Measurements from ENCODE around the gene PTGDS. TPM values are rescaled to one million over a fixed set of nuclear protein-coding genes. Genes with fewer than 3 reads are reported as not detected.

PTGDS gene
- total and polyA plus RNA-seq, 3 experiments from 2014 or later: 0.24 to 5.5 (median 0.49) TPM

GRCh38 chr9:136991993-136992818, 14.9 kb downstream of the PTGDS start, which contains the start of gene PAXX:
Gene PAXX, plus strand, starts transcription at chr9:136992422. Its CDS starts 22 bp downstream, at chr9:136992444.
- peak within 1 kb of the TSS; percentile 84 to 95 (median 87) for H3K4me3 Mint-ChIP-seq
- H3K4me3 ChIP-seq (ENCODE audit: low read length): peak within 1 kb of the TSS; percentile 65
- peaks cover 19 to 50% (median 22%) of the 10 kb centered on the region in 3 donors for H3K4me1 Mint-ChIP-seq
- H3K4me1 ChIP-seq (ENCODE audit: insufficient read depth, low read length): peaks cover 28% of the 10 kb centered on the region
- H3K36me3 ChIP-seq (ENCODE audit: insufficient read depth, low read length): no peaks in the 10 kb centered on the region
- H3K36me3 Mint-ChIP-seq: peaks cover 0 to 17% (median 0%) of the 10 kb centered on the region in 3 donors
- CTCF ChIA-PET: interaction anchor here (0.8 to 6.7 kb wide), 12 partner anchors 10 to 245 kb away, joined by 3 to 72 read pairs (median 8); partner anchors contain the start of genes ABCA2, C8G, FBXW5 and FUT7
- DNase-seq: peak; percentile 91 to 95 (median 92)
- H3K27ac Mint-ChIP-seq: peak within 1 kb of the TSS; percentile 92 to 98 (median 96)
- H3K9me3 ChIP-seq (ENCODE audit: low read length): no peaks in the 10 kb centered on the region
- H3K27ac ChIP-seq (ENCODE audit: low read depth, low read length): peak within 1 kb of the TSS; percentile 83
- H3K27me3 ChIP-seq (ENCODE audit: insufficient read depth, low read length, poor library complexity, severe bottlenecking): no peaks in the 10 kb centered on the region
- H3K9me3 Mint-ChIP-seq: no peaks in the 10 kb centered on the region
- POLR2A ChIA-PET: interaction anchor here (0.6 to 2.6 kb wide), 13 partner anchors 9 to 95 kb away, joined by 3 to 15 read pairs (median 5); partner anchors contain the start of genes C8G, FBXW5, FUT7 and MAN1B1
- peaks cover 2 to 3% of the 10 kb centered on the region in 2 donors for H3K27me3 Mint-ChIP-seq

DNA sequence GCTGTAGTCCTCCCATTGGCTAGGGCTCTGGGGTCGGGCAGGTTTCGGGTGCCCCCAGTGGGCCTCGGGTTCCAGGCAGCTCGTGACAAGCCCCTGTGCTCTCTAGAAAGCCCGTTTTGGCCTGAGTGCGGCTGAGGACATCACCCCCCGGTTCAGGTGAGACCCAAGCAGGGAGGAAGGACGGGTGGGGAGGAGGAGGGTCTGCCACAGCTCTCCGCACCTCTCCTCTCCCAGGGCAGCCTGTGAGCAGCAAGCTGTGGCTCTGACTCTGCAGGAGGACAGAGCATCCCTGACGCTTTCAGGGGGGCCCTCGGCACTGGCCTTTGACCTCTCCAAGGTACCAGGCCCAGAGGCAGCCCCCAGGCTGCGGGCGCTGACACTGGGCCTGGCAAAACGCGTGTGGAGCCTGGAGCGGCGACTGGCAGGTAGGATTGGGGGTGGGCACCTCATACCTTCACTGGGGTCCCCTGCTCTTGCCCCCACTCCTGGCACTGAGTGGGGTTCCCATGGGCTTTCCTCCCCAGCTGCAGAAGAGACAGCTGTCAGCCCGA, 15.6 kb downstream of the PTGDS start:
- POLR2A ChIA-PET: interaction anchor here (0.8 to 2.6 kb wide), 11 partner anchors 8 to 94 kb away, joined by 3 to 15 read pairs (median 7); partner anchors contain the start of genes C8G, FBXW5, FUT7 and MAN1B1
- Histone ChIP-seq H3K27me3 (ENCODE audit: insufficient read depth, low read length, poor library complexity, severe bottlenecking) (no peaks in the 10 kb centered on the region), H3K4me3 (ENCODE audit: low read length) (peak overlapping the region; percentile 65), H3K27ac (ENCODE audit: low read depth, low read length) (peak overlapping the region; percentile 83), H3K4me1 (ENCODE audit: insufficient read depth, low read length) (peaks cover 35% of the 10 kb centered on the region), H3K36me3 (ENCODE audit: insufficient read depth, low read length) (no peaks in the 10 kb centered on the region), H3K9me3 (ENCODE audit: low read length) (no peaks in the 10 kb centered on the region)
- H3K36me3 Mint-ChIP-seq: peaks cover 0 to 17% (median 0%) of the 10 kb centered on the region in 3 donors
- no peaks in the 10 kb centered on the region for H3K9me3 Mint-ChIP-seq
- peaks cover 25 to 54% (median 29%) of the 10 kb centered on the region in 3 donors for H3K4me1 Mint-ChIP-seq
- DNase-seq: no peak
- H3K4me3 Mint-ChIP-seq: peak overlapping the region; percentile 84 to 95 (median 87)
- peaks cover 0 to 1% of the 10 kb centered on the region in 2 donors for H3K27me3 Mint-ChIP-seq
- H3K27ac Mint-ChIP-seq: peak overlapping the region; percentile 92 to 98 (median 96)
- CTCF ChIA-PET: interaction anchor here (0.8 to 6.7 kb wide), 12 partner anchors 9 to 148 kb away, joined by 3 to 72 read pairs (median 8); partner anchors contain the start of genes ABCA2, C8G, FBXW5 and FUT7

DNA sequence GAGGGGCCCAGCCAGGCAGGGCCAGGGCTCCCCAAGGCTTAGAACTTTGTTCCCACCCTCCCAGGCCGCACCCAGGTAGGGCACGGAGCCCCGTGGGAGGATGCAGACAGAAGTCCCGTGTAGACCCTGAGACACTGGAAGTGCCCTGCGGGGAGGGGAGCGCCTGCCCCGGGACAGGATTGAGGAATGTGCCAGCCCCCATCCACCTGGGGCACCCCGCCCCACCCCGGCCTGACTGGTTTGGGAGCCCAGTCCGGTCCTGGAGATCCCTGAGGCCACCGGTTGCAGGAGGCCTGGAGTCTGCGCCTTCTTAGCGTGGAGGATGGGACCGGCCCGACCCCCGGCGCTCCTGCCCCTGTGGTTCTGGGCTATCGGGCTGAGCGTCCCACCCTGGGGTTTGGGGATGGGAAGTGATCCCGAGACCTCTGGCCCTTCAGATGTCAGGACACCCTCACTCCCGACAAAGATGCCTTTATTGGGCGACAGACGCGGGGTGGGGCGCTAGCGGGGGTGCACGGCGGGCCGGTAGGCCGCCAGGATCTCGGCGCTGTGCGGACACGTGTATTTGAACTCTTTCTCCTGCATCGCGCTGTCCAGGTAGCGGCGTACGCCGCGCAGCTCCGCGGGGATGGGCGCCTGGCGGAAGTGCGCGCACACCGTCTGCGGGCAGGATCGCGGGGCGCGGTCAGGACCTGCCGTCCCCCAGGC, 17.0 kb downstream of the PTGDS start:
- peak overlapping the region in 7 of 8 donors; percentile 41 to 98 (median 96) for H3K27ac Mint-ChIP-seq
- no peaks in the 10 kb centered on the region for H3K27me3 Mint-ChIP-seq
- ChIA-PET POLR2A (interaction anchor here (0.7 kb wide), 1 partner anchor 12 kb away, joined by 3 read pairs; no protein-coding TSS in a partner anchor), CTCF (interaction anchor here (2.8 to 6.7 kb wide), 3 partner anchors 8 to 41 kb away, joined by 18 to 72 read pairs (median 20); partner anchors contain the start of genes ABCA2 and FUT7)
- no peaks in the 10 kb centered on the region for H3K36me3 ChIP-seq (ENCODE audit: insufficient read depth, low read length)
- no peaks in the 10 kb centered on the region for H3K27me3 ChIP-seq (ENCODE audit: insufficient read depth, low read length, poor library complexity, severe bottlenecking)
- H3K9me3 ChIP-seq (ENCODE audit: low read length): no peaks in the 10 kb centered on the region
- H3K27ac ChIP-seq (ENCODE audit: low read depth, low read length): no peak overlapping the region
- no peaks in the 10 kb centered on the region for H3K9me3 Mint-ChIP-seq
- DNase-seq: no peak
- H3K4me1 ChIP-seq (ENCODE audit: insufficient read depth, low read length): peaks cover 48% of the 10 kb centered on the region
- H3K36me3 Mint-ChIP-seq: peaks cover 0 to 17% (median 0%) of the 10 kb centered on the region in 3 donors
- no peak overlapping the region for H3K4me3 ChIP-seq (ENCODE audit: low read length)
- H3K4me3 Mint-ChIP-seq: peak overlapping the region in 6 of 7 donors; percentile 8 to 95 (median 88)
- peaks cover 36 to 68% (median 39%) of the 10 kb centered on the region in 3 donors for H3K4me1 Mint-ChIP-seq

DNA sequence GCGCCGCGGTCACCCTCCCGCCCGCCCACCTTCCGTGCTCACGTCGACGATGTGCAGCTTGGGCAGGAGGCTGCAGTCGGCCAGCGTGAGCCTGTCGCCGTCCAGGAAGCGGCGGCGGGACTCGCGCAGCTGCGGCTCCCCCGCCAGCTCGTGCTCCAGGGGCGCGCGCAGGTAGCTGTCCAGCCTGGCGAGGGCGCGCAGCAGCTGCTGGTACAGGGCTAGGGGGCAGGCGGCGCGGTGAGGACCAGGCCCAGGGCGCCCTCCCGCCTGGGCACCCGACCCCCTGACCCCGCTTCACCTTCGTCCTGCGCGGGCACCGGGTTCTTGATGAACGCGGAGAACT, 17.6 kb downstream of the PTGDS start:
- Histone ChIP-seq H3K27ac (ENCODE audit: low read depth, low read length) (no peak overlapping the region), H3K4me1 (ENCODE audit: insufficient read depth, low read length) (peaks cover 50% of the 10 kb centered on the region), H3K27me3 (ENCODE audit: insufficient read depth, low read length, poor library complexity, severe bottlenecking) (no peaks in the 10 kb centered on the region), H3K4me3 (ENCODE audit: low read length) (no peak overlapping the region), H3K9me3 (ENCODE audit: low read length) (no peaks in the 10 kb centered on the region), H3K36me3 (ENCODE audit: insufficient read depth, low read length) (no peaks in the 10 kb centered on the region)
- ChIA-PET CTCF (interaction anchor here (2.2 to 6.7 kb wide), 5 partner anchors 34 to 152 kb away, joined by 9 to 72 read pairs (median 12); partner anchors contain the start of genes ABCA2, AJM1, C8G and FBXW5), POLR2A (no interaction called here)
- peaks cover 0 to 17% (median 0%) of the 10 kb centered on the region in 3 donors for H3K36me3 Mint-ChIP-seq
- peak overlapping the region in 1 of 7 donors; percentile 56 for H3K4me3 Mint-ChIP-seq
- H3K27ac Mint-ChIP-seq: peak overlapping the region in 2 of 8 donors; percentile 39 to 47
- H3K4me1 Mint-ChIP-seq: peaks cover 38 to 70% (median 39%) of the 10 kb centered on the region in 3 donors
- no peaks in the 10 kb centered on the region for H3K9me3 Mint-ChIP-seq
- DNase-seq: no peak
- H3K27me3 Mint-ChIP-seq: no peaks in the 10 kb centered on the region

DNA sequence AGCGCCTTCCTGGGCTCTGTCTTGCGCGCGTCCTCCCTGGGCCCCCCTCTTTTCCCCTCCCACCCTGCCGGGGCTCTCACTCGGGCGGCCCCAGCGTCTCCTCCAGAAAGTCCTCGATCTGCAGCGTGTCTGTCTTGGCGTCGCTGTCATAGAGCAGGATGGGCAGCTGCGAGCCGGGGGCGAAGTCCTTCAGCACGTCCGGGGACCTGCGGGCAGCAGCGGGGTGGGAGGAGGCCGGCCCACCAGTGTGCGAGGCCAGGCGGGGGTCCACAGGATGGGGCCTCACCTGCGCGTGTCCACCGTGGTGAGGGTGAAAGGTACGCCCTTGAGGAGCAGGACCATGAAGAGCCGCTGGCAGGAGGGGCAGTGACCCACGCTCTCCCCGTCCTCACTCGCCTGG, 18.1 kb downstream of the PTGDS start:
- Mint-ChIP-seq H3K4me1 (peaks cover 43 to 75% (median 44%) of the 10 kb centered on the region in 3 donors), H3K4me3 (peak overlapping the region in 1 of 7 donors; percentile 56), H3K27me3 (no peaks in the 10 kb centered on the region), H3K9me3 (no peaks in the 10 kb centered on the region), H3K27ac (peak overlapping the region in 4 of 8 donors; percentile 10 to 86 (median 39)), H3K36me3 (peaks cover 0 to 17% (median 0%) of the 10 kb centered on the region in 3 donors)
- Histone ChIP-seq H3K4me1 (ENCODE audit: insufficient read depth, low read length) (peaks cover 55% of the 10 kb centered on the region), H3K27ac (ENCODE audit: low read depth, low read length) (no peak overlapping the region), H3K36me3 (ENCODE audit: insufficient read depth, low read length) (no peaks in the 10 kb centered on the region), H3K9me3 (ENCODE audit: low read length) (no peaks in the 10 kb centered on the region), H3K4me3 (ENCODE audit: low read length) (no peak overlapping the region), H3K27me3 (ENCODE audit: insufficient read depth, low read length, poor library complexity, severe bottlenecking) (no peaks in the 10 kb centered on the region)
- POLR2A ChIA-PET: interaction anchor here (1.2 to 1.6 kb wide), 3 partner anchors 17 to 32 kb away, joined by 3 to 11 read pairs (median 6); no protein-coding TSS in a partner anchor
- CTCF ChIA-PET: interaction anchor here (1.3 to 6.7 kb wide), 6 partner anchors 10 to 153 kb away, joined by 4 to 72 read pairs (median 12); partner anchors contain the start of genes ABCA2, AJM1, C8G and FBXW5
- DNase-seq: no peak

- Mint-ChIP-seq H3K4me3 (peak overlapping the region; percentile 77 to 89 (median 85)), H3K9me3 (no peaks in the 10 kb centered on the region), H3K4me1 (peaks cover 44 to 76% (median 44%) of the 10 kb centered on the region in 3 donors), H3K36me3 (peaks cover 0 to 17% (median 0%) of the 10 kb centered on the region in 3 donors), H3K27me3 (no peaks in the 10 kb centered on the region), H3K27ac (peak overlapping the region; percentile 85 to 99 (median 96))
- H3K9me3 ChIP-seq (ENCODE audit: low read length): no peaks in the 10 kb centered on the region
- H3K4me1 ChIP-seq (ENCODE audit: insufficient read depth, low read length): peaks cover 58% of the 10 kb centered on the region
- H3K27me3 ChIP-seq (ENCODE audit: insufficient read depth, low read length, poor library complexity, severe bottlenecking): no peaks in the 10 kb centered on the region
- ChIA-PET POLR2A (interaction anchor here (0.5 to 1.6 kb wide), 8 partner anchors 10 to 67 kb away, joined by 3 to 11 read pairs (median 3); partner anchors contain the start of genes C8G and FBXW5), CTCF (interaction anchor here (0.6 to 6.7 kb wide), 13 partner anchors 8 to 203 kb away, joined by 3 to 72 read pairs (median 5); partner anchors contain the start of genes ABCA2, AJM1, C8G and FBXW5)
- H3K36me3 ChIP-seq (ENCODE audit: insufficient read depth, low read length): no peaks in the 10 kb centered on the region
- DNase-seq: no peak
- peak overlapping the region; percentile 51 for H3K4me3 ChIP-seq (ENCODE audit: low read length)
- peak overlapping the region; percentile 62 for H3K27ac ChIP-seq (ENCODE audit: low read depth, low read length)
Observed at GRCh38 chr9:136995772-136996311, 18.5 kb downstream of the PTGDS start.
